ENCODE measurements around the gene PRG3. TPM values are rescaled to one million over a fixed set of nuclear protein-coding genes. Genes with fewer than 3 reads are reported as not detected.

PRG3 gene
- total RNA-seq, 1 donor from 2014 or later = not detected

DNA sequence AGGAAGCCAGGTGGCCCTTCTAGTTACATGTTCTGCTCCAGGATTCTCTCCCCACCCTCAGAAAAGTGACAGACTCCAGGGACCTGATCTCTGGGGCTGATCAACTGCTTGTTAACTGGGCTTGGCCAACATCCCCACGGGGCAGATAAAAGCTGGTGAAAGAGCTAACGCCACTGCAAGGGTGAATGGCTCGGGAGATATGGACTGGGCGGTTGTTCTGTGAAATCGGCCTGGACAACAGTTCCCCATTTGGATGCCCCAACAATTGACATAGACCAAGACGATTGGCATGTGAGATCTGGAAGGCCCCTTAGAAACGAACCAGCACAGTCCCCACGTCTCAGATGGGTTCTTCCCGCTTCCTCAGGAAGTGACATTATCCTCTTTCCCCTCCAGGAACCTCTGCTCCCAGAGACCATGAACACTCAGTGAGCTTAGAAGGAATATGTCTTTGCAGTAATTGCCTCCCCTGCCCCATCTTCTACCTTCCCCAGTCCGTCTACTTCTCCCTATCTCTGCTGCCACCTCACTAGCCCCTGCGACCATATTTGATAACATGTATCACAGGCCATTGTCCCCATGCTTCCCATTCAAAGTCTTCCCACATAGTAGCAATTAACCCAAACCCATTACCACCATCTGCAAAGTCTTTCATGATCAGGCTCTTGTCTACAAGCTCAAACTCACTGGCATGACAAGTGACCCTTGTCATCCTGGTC lies 15.1 kb upstream of the PRG3 start:
- H3K27ac Mint-ChIP-seq = no peak overlapping the region
- DNase-seq (ENCODE audit: low spot score in 2 of 2, unreplicated experiment in 2 of 2) = no peak
- no peaks in the 10 kb centered on the region for H3K9me3 Mint-ChIP-seq
- no peak overlapping the region for H3K4me3 Mint-ChIP-seq
- peaks cover 35% of the 10 kb centered on the region for H3K27me3 Mint-ChIP-seq (ENCODE audit: low read depth)
- H3K4me1 Mint-ChIP-seq = no peaks in the 10 kb centered on the region
- TF ChIP-seq, protein P1, sequence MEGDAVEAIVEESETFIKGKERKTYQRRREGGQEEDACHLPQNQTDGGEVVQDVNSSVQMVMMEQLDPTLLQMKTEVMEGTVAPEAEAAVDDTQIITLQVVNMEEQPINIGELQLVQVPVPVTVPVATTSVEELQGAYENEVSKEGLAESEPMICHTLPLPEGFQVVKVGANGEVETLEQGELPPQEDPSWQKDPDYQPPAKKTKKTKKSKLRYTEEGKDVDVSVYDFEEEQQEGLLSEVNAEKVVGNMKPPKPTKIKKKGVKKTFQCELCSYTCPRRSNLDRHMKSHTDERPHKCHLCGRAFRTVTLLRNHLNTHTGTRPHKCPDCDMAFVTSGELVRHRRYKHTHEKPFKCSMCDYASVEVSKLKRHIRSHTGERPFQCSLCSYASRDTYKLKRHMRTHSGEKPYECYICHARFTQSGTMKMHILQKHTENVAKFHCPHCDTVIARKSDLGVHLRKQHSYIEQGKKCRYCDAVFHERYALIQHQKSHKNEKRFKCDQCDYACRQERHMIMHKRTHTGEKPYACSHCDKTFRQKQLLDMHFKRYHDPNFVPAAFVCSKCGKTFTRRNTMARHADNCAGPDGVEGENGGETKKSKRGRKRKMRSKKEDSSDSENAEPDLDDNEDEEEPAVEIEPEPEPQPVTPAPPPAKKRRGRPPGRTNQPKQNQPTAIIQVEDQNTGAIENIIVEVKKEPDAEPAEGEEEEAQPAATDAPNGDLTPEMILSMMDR (IDR thresholded peaks at IDR 0.05; ENCODE audit: unreplicated experiment) = no peak
- H3K36me3 Mint-ChIP-seq = no peaks in the 10 kb centered on the region

DNA sequence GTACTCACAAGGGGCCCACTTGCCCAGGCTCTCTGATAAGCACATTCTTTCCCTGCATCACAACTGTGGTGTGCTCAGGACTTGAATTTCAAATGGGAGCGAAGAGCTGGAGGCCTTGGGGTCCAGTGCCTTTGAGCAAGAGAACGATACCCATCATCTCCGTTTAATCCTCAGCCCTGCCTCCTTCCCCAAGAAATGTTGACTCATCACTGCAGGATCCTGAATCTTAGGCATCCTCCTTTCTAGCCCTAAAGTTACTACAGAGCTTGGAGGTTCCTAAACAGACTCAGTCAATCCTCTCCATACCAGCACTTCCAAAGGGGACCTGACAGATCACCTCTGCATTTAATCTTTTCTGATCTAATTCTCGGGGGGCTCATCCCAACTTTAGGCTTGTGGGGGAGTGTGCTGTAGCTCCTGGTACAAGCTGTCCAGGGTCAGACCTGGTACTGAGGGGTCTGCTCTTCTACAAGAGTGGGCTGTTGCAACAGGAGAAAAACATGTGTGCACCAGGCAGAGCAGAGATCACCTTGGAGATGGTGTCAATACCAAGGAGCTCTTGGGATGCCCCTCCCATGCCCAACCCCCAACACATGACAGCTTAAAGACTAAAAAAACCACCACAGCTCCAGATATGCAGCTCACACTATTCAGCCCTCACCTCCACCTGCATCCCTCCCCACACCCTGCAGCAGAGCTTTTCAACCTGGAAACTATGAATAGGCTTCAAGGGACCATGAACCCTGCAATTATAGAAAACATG lies 13.4 kb upstream of the PRG3 start:
- no peaks in the 10 kb centered on the region for H3K36me3 Mint-ChIP-seq
- peaks cover 47% of the 10 kb centered on the region for H3K27me3 Mint-ChIP-seq (ENCODE audit: low read depth)
- no peak for DNase-seq (ENCODE audit: low spot score in 2 of 2, unreplicated experiment in 2 of 2)
- H3K9me3 Mint-ChIP-seq = no peaks in the 10 kb centered on the region
- H3K27ac Mint-ChIP-seq = no peak overlapping the region
- no peaks in the 10 kb centered on the region for H3K4me1 Mint-ChIP-seq
- TF ChIP-seq, protein P1 (IDR thresholded peaks at IDR 0.05; ENCODE audit: unreplicated experiment) = no peak
- H3K4me3 Mint-ChIP-seq = no peak overlapping the region

DNA sequence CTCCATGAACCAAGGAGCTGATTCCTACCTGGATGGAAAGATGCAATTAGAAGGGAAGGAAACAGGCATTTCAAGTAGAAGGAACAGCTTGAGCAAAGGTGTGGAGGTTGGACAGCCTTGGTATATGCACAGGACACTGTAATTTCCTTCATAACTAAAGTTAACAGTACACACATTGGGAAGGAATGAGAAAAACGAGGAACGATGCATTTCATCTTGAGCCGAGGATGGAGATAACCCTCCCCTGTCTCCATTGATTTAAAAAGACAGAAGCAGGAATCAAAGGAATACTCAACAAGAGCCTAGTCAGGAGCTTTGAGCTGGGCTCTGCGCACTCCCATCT lies 11.8 kb upstream of the PRG3 start:
- H3K36me3 Mint-ChIP-seq = no peaks in the 10 kb centered on the region
- no peak overlapping the region for H3K4me3 Mint-ChIP-seq
- no peak for DNase-seq (ENCODE audit: low spot score in 2 of 2, unreplicated experiment in 2 of 2)
- H3K27ac Mint-ChIP-seq = no peak overlapping the region
- peaks cover 60% of the 10 kb centered on the region for H3K27me3 Mint-ChIP-seq (ENCODE audit: low read depth)
- TF ChIP-seq, protein P1 (IDR thresholded peaks at IDR 0.05; ENCODE audit: unreplicated experiment) = no peak
- H3K9me3 Mint-ChIP-seq = no peaks in the 10 kb centered on the region
- no peaks in the 10 kb centered on the region for H3K4me1 Mint-ChIP-seq

DNA sequence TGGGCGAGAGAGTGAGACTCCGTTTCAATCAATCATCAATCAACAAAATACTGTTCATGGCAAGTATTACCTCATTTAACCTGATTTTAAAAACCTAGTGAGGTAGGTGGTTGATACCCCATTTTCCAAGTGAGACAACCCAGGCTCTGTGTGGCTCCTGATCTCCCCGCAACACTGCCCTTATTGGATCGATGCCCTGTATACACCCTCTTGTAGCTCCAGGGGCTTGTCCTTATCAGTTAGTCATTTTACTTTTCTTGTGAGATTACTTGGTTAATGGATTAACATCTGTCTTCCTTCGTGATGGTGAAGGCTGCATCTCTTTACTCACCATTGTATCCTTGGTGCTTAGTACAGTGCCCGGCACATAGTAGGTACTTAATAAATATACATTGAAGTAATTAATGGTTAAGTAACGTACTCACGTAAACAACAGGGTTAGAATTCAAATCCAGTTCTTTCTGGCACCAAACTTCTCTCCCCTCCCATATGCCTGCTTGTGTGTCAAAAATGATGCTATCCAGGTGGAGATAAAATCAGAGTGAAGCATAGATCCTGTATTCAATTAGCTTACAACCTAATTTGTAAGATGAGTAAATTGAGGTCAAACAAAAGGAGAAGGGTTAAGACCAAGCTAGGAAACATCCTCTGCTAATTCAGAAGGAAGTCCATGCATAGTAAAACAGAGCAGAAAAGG lies 11.3 kb upstream of the PRG3 start:
- no peaks in the 10 kb centered on the region for H3K36me3 Mint-ChIP-seq
- no peak overlapping the region for H3K4me3 Mint-ChIP-seq
- DNase-seq (ENCODE audit: low spot score in 2 of 2, unreplicated experiment in 2 of 2) = no peak
- H3K9me3 Mint-ChIP-seq = no peaks in the 10 kb centered on the region
- H3K27ac Mint-ChIP-seq = no peak overlapping the region
- peaks cover 64% of the 10 kb centered on the region for H3K27me3 Mint-ChIP-seq (ENCODE audit: low read depth)
- no peaks in the 10 kb centered on the region for H3K4me1 Mint-ChIP-seq
- TF ChIP-seq, protein P1 (IDR thresholded peaks at IDR 0.05; ENCODE audit: unreplicated experiment) = no peak

DNA sequence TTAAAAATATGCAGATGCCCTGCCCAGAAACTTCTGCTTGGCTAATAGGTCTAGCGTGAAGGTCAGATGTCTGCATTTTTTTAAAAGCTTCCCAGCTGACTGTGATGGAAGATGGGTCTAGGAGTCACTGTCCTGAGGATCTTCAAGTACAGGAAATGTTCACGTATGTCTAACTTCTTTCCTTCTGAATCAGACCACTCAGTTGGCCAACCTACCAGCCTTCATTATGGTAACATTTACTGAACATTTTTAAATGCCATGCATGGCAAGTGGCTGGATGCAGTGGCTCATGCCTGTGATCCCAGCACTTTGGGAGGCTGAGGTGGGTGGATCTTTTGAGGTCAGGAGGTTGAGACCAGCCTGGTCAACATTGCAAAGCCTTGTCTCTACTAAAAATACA lies 10.6 kb upstream of the PRG3 start:
- no peak overlapping the region for H3K27ac Mint-ChIP-seq
- TF ChIP-seq, protein P1 (IDR thresholded peaks at IDR 0.05; ENCODE audit: unreplicated experiment) = no peak
- peaks cover 68% of the 10 kb centered on the region for H3K27me3 Mint-ChIP-seq (ENCODE audit: low read depth)
- H3K4me3 Mint-ChIP-seq = no peak overlapping the region
- no peak for DNase-seq (ENCODE audit: low spot score in 2 of 2, unreplicated experiment in 2 of 2)
- no peaks in the 10 kb centered on the region for H3K4me1 Mint-ChIP-seq
- no peaks in the 10 kb centered on the region for H3K36me3 Mint-ChIP-seq
- no peaks in the 10 kb centered on the region for H3K9me3 Mint-ChIP-seq
